Measurements from ENCODE around the gene UCHL3. TPM values are rescaled to one million over a fixed set of nuclear protein-coding genes. Genes with fewer than 3 reads are reported as not detected.

The UCHL3 gene
- total and polyA plus RNA-seq, 12 donors, result 11.3 to 61.8 (median 23.2) TPM

DNA sequence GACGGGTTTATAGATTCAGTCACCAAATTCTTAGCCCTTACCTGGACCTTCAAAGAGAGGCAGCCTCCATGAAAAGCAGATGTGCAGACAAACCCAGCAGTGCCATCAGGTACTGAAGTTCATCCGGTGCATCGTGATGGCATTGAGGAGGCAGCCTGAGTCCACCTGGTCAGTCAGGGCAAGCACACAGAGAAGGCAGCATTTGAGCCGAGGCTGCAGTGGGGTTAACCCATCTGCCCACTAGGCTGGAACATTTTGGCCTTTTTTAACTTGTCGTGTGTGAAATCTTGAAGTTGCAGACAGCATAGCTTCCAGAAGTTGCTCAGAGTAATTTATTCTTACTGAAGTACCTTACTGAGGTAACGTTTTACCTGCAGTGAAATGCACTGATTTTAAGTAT lies 91.4 kb downstream of the UCHL3 start:
- peaks cover 0 to 26% (median 0%) of the 10 kb centered on the region in 7 donors for H3K27me3 ChIP-seq
- ATAC-seq, result no peak
- H3K4me3 ChIP-seq, result no peak overlapping the region
- DNase-seq, result no peak
- H3K4me1 ChIP-seq, result peaks cover 3 to 20% (median 8%) of the 10 kb centered on the region in 9 donors
- TF ChIP-seq, protein P1, sequence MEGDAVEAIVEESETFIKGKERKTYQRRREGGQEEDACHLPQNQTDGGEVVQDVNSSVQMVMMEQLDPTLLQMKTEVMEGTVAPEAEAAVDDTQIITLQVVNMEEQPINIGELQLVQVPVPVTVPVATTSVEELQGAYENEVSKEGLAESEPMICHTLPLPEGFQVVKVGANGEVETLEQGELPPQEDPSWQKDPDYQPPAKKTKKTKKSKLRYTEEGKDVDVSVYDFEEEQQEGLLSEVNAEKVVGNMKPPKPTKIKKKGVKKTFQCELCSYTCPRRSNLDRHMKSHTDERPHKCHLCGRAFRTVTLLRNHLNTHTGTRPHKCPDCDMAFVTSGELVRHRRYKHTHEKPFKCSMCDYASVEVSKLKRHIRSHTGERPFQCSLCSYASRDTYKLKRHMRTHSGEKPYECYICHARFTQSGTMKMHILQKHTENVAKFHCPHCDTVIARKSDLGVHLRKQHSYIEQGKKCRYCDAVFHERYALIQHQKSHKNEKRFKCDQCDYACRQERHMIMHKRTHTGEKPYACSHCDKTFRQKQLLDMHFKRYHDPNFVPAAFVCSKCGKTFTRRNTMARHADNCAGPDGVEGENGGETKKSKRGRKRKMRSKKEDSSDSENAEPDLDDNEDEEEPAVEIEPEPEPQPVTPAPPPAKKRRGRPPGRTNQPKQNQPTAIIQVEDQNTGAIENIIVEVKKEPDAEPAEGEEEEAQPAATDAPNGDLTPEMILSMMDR (IDR thresholded peaks at IDR 0.05), result no peak
- H3K9me3 ChIP-seq, result no peaks in the 10 kb centered on the region
- 94 to 96% methylated on average over 6 of the region's 6 CpGs for WGBS, 2 donors
- intact Hi-C loops (cut with DNase I), result no loop called here
- H3K27ac ChIP-seq, result no peak overlapping the region
- H3K36me3 ChIP-seq, result no peaks in the 10 kb centered on the region

DNA sequence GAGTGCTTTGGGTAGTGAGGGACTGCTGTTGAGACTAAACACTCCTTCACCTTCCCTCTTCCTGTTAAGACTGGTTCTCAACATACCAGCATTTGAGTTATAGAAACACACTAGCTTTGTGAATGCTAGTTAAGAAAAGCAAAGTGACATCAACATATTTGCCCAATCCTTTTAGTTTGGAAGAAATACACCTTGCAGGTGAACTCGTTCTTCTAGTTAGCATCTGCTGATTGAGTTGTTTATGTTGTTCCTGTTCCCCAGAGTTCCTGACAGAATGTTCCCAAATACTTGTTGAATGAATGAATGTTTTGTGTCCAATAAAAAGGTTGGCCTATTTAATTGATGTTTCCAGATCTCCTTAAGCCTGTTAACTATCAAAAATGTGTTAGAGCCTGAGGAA lies 93.6 kb downstream of the UCHL3 start:
- intact Hi-C loops (cut with DNase I), result no loop called here
- H3K27ac ChIP-seq, result no peak overlapping the region
- no peak overlapping the region for H3K4me3 ChIP-seq
- H3K27me3 ChIP-seq, result peaks cover 0 to 5% (median 0%) of the 10 kb centered on the region in 7 donors
- H3K36me3 ChIP-seq, result no peaks in the 10 kb centered on the region
- ATAC-seq (no peak), DNase-seq (no peak)
- TF ChIP-seq, protein P1 (IDR thresholded peaks at IDR 0.05), result no peak
- no peaks in the 10 kb centered on the region for H3K9me3 ChIP-seq
- H3K4me1 ChIP-seq, result no peaks in the 10 kb centered on the region
- WGBS, 2 donors, result 83 to 92% methylated on average over 1 of the region's 1 CpG

DNA sequence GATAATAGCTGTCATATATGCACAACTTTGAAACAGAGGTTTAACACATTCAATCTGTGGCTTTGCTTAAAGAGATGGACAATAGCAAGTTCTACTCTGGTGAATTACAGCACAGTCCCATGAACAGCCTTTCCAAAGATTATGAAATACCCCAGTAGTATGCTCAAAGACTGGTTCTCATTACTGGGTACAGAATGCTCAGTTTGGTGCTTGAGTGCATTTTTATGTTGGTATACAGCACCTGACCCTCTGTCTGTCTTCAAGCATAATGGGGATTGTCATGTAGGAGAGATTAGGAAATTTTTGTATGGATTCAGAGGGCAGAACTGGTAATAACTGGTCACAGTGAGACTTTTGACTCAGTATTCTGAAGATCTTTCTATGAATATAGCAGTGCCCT lies 94.1 kb downstream of the UCHL3 start:
- TF ChIP-seq, protein P1 (IDR thresholded peaks at IDR 0.05), result no peak
- intact Hi-C loops (cut with DNase I), result no loop called here

DNA sequence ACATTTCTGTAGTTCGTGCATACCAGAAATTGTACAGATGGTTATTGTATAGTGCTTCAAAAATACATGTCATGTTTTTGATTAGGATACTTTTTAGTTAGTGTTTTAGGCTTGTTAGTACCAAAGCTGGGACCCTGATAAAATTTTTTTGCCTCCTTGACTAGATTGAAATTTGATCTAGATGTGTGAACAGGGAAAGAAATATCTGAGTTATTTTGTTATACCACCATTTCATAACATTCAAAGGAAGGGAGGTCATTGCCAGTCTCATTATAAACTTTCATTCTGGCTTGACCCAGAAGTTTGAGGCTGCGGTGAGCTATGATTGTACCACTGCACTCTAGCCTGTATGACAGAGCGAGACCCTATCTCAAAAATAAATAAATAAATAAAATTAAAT lies 95.5 kb downstream of the UCHL3 start:
- Histone ChIP-seq H3K4me1 (no peaks in the 10 kb centered on the region), H3K4me3 (no peak overlapping the region), H3K9me3 (no peaks in the 10 kb centered on the region), H3K27ac (no peak overlapping the region), H3K27me3 (no peaks in the 10 kb centered on the region), H3K36me3 (no peaks in the 10 kb centered on the region)
- 87 to 94% methylated on average over 3 of the region's 3 CpGs for WGBS, 2 donors
- ATAC-seq (no peak), DNase-seq (no peak)
- TF ChIP-seq, protein P1 (IDR thresholded peaks at IDR 0.05), result no peak
- intact Hi-C loops (cut with DNase I), result no loop called here

More for the DNA sequence above, 94.1 kb downstream of the UCHL3 start:
- Histone ChIP-seq H3K36me3 (no peaks in the 10 kb centered on the region), H3K27me3 (peaks cover 0 to under 1% (median 0%) of the 10 kb centered on the region in 7 donors), H3K4me1 (no peaks in the 10 kb centered on the region), H3K4me3 (no peak overlapping the region), H3K27ac (no peak overlapping the region), H3K9me3 (no peaks in the 10 kb centered on the region)
- DNase-seq, result no peak
- no peak for ATAC-seq
